Measurements from ENCODE around the gene MAP3K8. TPM values are rescaled to one million over a fixed set of nuclear protein-coding genes. Genes with fewer than 3 reads are reported as not detected.

Gene MAP3K8
- total RNA-seq, 1 experiment from 2014 or later: 4.8 TPM

GRCh38 chr10:30433306-30433729 is 666 bp upstream of the MAP3K8 start:
- ChIA-PET CTCF (no interaction called here), POLR2A (interaction anchor here (0.7 kb wide), 1 partner anchor 443 kb away, joined by 6 read pairs; no protein-coding TSS in a partner anchor)
- Histone ChIP-seq H3K27ac (ENCODE audit: low read length) (peak overlapping the region; percentile 85), H3K36me3 (ENCODE audit: control insufficient read depth, insufficient read depth, low read length) (no peaks in the 10 kb centered on the region; the same call in 1 of the 2 replicates), H3K4me1 (ENCODE audit: control insufficient read depth, insufficient read depth, low read length) (peaks cover 21% of the 10 kb centered on the region), H3K27me3 (ENCODE audit: control insufficient read depth, insufficient read depth, low read length) (no peaks in the 10 kb centered on the region), H3K9me3 (ENCODE audit: control insufficient read depth, insufficient read depth, low read depth, low read length) (no peaks in the 10 kb centered on the region), H3K4me3 (ENCODE audit: low read depth in 2 of 2, low read length in 2 of 2) (peak overlapping the region; percentile 66 to 79)
- ATAC-seq (peak; percentile 46), DNase-seq (ENCODE audit: low read depth, low spot score) (no peak)
- BruUV-seq (replicated peaks): no TSS peak
- intact Hi-C loops (cut with micrococcal nuclease; ENCODE audit: unreplicated experiment): no loop called here
- no peak for TF ChIP-seq REST (IDR thresholded peaks at IDR 0.05; ENCODE audit: insufficient read depth in 1 of 2, low read depth in 2 of 2, low read length in 1 of 2)
- TF ChIP-seq, protein P1, sequence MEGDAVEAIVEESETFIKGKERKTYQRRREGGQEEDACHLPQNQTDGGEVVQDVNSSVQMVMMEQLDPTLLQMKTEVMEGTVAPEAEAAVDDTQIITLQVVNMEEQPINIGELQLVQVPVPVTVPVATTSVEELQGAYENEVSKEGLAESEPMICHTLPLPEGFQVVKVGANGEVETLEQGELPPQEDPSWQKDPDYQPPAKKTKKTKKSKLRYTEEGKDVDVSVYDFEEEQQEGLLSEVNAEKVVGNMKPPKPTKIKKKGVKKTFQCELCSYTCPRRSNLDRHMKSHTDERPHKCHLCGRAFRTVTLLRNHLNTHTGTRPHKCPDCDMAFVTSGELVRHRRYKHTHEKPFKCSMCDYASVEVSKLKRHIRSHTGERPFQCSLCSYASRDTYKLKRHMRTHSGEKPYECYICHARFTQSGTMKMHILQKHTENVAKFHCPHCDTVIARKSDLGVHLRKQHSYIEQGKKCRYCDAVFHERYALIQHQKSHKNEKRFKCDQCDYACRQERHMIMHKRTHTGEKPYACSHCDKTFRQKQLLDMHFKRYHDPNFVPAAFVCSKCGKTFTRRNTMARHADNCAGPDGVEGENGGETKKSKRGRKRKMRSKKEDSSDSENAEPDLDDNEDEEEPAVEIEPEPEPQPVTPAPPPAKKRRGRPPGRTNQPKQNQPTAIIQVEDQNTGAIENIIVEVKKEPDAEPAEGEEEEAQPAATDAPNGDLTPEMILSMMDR (IDR thresholded peaks at IDR 0.05): no peak
- TF ChIP-seq TCF7L2 (IDR thresholded peaks at IDR 0.05; ENCODE audit: low read depth, low read length): peak; percentile 54; the same call in 1 of the 2 replicates
- no peak for TF ChIP-seq SIN3A (IDR thresholded peaks at IDR 0.05; ENCODE audit: borderline replicate concordance, insufficient read depth, low read depth, low read length)
- in situ Hi-C loops (cut with HindIII; ENCODE audit: low pct_unique_long_range_greater_than_20kb, low sequenced_read_pairs): no loop called here

DNA sequence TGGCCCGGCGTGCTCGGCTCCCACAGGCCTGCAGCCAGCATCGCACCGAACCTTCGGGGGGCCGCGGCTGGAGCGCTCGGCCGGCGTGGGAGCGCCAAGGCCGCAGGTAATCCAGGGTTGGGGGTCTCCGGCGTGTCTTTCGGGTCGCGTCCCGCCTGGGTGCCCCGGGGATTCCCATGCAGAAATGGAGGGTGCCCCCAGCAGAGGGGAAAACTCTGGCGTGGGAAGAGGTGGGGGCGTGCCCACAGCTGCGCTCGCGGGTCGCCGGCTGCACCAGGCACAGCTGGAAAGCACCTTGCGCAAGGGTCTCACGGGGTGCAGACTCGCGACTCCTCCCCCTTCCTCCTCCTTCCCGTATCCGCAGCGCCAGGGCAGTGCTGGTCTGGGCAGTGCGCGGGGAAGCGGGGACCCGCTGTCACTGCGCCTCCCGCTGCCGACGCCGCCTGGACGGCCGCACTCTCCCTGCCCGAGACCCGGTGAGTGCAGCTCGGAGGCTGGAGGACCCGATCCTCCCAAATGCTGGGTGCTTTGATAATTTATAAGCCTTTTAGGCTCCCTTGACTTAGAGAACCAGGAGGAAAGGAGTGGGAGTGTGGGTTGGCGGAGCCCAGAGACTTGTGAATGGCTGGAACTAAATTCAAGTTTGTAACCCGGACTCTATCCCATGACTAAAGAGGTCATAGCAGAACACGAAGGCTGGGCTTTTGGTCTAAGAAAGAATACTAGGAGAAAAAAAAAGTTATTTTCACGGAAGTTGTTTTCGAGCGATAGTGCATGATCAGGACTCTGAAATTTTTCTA is 489 bp downstream of the MAP3K8 start:
- H3K9me3 ChIP-seq (ENCODE audit: control insufficient read depth, insufficient read depth, low read depth, low read length): no peaks in the 10 kb centered on the region
- H3K36me3 ChIP-seq (ENCODE audit: control insufficient read depth, insufficient read depth, low read length): no peaks in the 10 kb centered on the region; the same call in 1 of the 2 replicates
- POLR2A ChIA-PET: interaction anchor here (0.7 kb wide), 1 partner anchor 27 kb away, joined by 3 read pairs; no protein-coding TSS in a partner anchor
- H3K27ac ChIP-seq (ENCODE audit: low read length): peak overlapping the region; percentile 85
- TF ChIP-seq, protein P1 (IDR thresholded peaks at IDR 0.05): no peak
- TF ChIP-seq SIN3A (IDR thresholded peaks at IDR 0.05; ENCODE audit: borderline replicate concordance, insufficient read depth, low read depth, low read length): 0 out of 2 replicates have a peak, but pooled peaks have one; percentile 11
- no peak for TF ChIP-seq REST (IDR thresholded peaks at IDR 0.05; ENCODE audit: insufficient read depth in 1 of 2, low read depth in 2 of 2, low read length in 1 of 2)
- in situ Hi-C loops (cut with HindIII; ENCODE audit: low pct_unique_long_range_greater_than_20kb, low sequenced_read_pairs) (no loop called here), intact Hi-C loops (cut with micrococcal nuclease; ENCODE audit: unreplicated experiment) (no loop called here)
- no TSS peak for BruUV-seq (replicated peaks)
- H3K4me1 ChIP-seq (ENCODE audit: control insufficient read depth, insufficient read depth, low read length): peaks cover 27% of the 10 kb centered on the region
- CTCF ChIA-PET: no interaction called here
- peak overlapping the region; percentile 66 to 79 for H3K4me3 ChIP-seq (ENCODE audit: low read depth in 2 of 2, low read length in 2 of 2)
- no peaks in the 10 kb centered on the region for H3K27me3 ChIP-seq (ENCODE audit: control insufficient read depth, insufficient read depth, low read length)
- DNase-seq (ENCODE audit: low read depth, low spot score) (no peak), ATAC-seq (peak; percentile 75)

Data from Panc1 (cell line).